Uterus (tissue), 2 donors: ENCODE data around the gene SLC39A12.

Experiments
- POLR2A ChIP-seq, 2 donors: fragments of 450-650 bp; IDR thresholded peaks; one replicate each; pipeline ENCODE4 v1.6.1; 2016; ENCODE audit warnings: antibody characterized with exemption in 2 of 2, mild to moderate bottlenecking in 1 of 2, moderate library complexity in 1 of 2
- TF ChIP-seq, protein P1 (sequence below), 4 experiments: fragments of 200-600 bp in 2 of 4; fragments of 450-650 bp in 2 of 4; sonication (generic) in 2 of 4; IDR thresholded peaks; one replicate each; pipeline ENCODE4 v1.5.1; 2016 to 2019; ENCODE audit warnings: antibody characterized with exemption in 4 of 4, mild to moderate bottlenecking in 2 of 4, moderate library complexity in 1 of 4

DNA sequence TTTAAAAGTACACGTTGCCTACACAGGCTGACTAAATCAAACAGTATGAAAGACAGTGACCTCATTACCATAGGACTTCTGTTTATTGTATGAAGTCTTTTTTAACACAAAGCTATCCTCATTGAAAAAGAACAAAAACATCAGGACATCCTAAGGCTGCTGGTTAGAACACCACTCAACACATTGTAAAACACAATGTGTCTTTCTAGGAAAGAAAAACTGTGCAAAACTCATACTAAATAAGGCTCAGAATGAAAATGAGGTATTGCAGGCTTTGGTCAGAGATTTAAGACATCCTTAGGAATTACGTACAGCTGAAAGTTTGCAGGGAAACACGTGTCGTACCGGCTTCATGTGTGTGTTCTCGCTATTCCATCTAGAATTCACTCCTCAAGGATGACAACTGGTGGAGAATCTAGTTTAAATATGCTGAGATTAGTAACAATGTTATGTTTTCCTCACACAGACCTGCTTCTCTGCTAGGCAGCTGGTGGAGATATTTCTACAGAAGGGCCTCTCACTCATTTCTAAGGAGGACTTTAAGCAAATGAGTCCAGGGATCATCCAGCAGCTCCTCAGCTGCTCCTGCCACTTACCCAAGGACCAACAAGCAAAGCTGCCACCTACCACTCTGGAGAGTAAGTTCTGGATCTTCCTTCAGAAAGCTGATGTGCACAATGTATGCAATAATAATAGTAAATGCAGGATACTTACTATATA, 29.3 kb downstream of the SLC39A12 start:
- TF ChIP-seq, protein P1, sequence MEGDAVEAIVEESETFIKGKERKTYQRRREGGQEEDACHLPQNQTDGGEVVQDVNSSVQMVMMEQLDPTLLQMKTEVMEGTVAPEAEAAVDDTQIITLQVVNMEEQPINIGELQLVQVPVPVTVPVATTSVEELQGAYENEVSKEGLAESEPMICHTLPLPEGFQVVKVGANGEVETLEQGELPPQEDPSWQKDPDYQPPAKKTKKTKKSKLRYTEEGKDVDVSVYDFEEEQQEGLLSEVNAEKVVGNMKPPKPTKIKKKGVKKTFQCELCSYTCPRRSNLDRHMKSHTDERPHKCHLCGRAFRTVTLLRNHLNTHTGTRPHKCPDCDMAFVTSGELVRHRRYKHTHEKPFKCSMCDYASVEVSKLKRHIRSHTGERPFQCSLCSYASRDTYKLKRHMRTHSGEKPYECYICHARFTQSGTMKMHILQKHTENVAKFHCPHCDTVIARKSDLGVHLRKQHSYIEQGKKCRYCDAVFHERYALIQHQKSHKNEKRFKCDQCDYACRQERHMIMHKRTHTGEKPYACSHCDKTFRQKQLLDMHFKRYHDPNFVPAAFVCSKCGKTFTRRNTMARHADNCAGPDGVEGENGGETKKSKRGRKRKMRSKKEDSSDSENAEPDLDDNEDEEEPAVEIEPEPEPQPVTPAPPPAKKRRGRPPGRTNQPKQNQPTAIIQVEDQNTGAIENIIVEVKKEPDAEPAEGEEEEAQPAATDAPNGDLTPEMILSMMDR (IDR thresholded peaks at IDR 0.05), result no peak
- TF ChIP-seq POLR2A (IDR thresholded peaks at IDR 0.05), result no peak
